Embryonic facial prominence (tissue), 1 donor: ENCODE measurements around the gene RAMP3.
"Not testable (repeated sequence)": the region's sequence is repeated elsewhere in the genome, so short reads cannot be mapped to it uniquely, and the experiment has no call there.

Experiments used
- DNase-seq: peaks from one replicate; pipeline ENCODE4 v3.0.0-alpha.2; 2016; ENCODE audit errors: extremely low spot score

RAMP3 gene

GRCh38 chr7:45157653-45158401, at the start of gene RAMP3:
RAMP3 (plus strand) TSS chr7:45157791; CDS start chr7:45157829, 38 bp downstream.
- DNase-seq: no peak

DNA sequence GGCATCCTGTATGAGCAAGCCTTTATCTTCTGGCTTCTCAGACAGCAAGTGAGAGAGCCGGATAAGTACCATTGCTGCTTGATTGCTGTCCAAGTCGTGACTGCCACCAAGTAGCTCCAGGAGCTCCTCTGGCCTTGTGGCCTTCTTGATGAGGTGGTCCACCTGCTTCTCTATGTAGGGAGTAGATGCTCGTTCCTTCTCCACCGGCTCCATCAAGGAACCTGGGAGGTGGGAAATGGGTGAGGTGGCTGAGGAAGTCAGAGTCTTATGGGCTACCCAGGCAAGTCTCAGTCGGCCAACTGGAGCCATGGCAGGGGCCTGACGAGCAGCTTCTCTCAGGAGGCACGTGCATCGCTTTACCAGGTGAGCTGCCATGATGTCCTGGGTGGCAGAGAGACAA, 48.7 kb upstream of the RAMP3 start:
- DNase-seq: no peak

- DNase-seq: peak; percentile 90
These were observed 46.0 kb upstream of the RAMP3 start, which contains the start of gene TBRG4 for GRCh38 chr7:45111298-45112223. TBRG4 (minus strand) TSS chr7:45111697; CDS start chr7:45109237, 2,460 bp downstream.

DNA sequence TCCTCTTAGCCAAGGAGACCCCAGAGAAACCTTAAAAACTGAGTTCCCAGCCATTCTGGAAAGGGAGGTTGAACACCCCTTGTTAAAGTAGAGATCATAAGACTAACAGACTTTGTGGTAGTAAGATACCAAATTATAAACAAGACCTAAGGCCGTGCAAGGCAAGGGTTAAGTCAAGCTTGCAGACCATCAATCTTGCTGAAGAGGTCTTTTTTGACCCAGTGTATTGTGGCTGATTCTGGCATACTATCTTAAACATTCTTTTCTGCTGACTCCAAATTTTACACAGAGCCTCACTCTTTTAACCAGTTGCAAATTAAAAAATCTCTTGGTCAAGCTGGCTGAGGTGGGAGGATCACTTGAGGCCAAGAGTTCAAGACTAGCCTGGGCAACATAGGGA, 44.9 kb upstream of the RAMP3 start:
- no peak for DNase-seq

GRCh38 chr7:45114257-45114656, 43.3 kb upstream of the RAMP3 start:
- not testable (repeated sequence) for DNase-seq

DNA sequence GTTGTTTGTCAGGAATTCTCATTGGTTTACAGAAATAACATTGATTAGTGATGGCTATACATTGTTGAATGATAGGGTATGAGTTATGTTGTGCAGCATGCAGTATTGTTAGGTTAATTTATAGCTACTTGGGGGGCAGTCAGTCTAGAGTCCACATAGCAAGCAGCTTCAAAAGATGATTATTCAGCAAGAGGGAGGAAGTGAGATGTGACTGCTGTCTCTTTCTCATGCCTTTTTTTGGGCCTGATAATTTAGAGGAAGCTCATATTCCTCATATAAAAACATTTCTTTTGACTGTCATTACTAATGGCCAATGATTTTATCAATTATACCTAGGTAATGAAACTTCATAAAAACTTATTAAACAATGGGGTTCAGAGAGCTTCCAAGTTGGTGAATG, 42.7 kb upstream of the RAMP3 start:
- no peak for DNase-seq

DNA sequence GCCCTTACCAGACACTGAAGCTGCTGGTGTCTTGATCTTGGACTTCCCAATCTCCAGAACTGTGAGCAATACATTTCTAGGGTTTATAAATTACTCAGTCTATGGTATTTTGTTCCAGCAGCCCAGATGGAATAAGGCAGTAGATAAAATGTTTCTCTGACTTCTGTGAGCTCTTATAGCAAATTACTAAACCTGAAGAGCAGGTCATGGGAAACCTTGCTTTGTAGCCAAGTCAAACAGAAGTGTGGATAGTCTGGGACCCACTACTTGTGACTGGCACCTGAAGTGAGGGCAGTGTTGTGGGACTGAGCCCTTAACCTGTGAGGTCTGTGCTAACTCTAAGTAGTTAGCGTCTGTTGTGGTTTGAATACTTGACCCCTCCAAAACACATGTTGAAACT, 41.5 kb upstream of the RAMP3 start:
- no peak for DNase-seq

DNA sequence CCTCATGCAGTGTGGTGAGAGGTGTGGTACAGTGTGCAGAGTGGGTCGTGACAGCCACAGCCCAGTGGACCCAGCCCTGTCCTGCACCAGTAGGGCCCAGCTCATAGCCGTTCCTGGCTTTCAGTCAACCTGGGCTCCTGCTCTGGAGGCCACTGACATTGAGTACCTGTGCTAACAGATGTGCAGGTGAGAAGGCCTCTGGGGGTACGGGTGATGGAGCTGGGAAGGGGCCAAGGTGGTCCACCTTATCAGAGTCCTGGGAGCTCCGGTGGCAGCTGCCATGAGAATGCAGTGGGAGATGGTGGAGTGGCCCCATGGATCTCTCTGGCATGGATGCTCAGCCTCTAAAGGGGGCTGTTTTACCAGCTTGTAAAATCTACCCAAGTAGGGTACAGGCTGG, 40.0 kb upstream of the RAMP3 start:
- DNase-seq: no peak

DNA sequence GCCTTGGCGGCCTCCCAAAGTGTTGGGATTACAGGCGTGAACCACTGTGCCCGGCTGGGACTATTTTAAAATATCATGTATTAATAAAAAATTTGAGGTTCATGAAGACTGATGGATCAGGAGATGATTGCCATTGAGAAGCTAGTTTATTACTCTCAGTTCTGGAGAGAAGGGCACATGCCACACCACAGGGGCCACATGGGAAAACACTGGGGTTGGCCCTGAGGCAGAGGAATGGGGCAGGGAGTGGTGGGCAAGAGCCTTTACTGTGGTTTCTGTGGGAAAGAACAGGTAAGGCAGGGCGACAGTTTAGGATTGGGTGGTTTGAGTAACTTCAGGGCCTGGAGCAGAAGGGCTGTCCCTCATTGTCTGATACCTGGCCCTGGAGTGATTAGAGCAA, 39.3 kb upstream of the RAMP3 start:
- DNase-seq: no peak

DNA sequence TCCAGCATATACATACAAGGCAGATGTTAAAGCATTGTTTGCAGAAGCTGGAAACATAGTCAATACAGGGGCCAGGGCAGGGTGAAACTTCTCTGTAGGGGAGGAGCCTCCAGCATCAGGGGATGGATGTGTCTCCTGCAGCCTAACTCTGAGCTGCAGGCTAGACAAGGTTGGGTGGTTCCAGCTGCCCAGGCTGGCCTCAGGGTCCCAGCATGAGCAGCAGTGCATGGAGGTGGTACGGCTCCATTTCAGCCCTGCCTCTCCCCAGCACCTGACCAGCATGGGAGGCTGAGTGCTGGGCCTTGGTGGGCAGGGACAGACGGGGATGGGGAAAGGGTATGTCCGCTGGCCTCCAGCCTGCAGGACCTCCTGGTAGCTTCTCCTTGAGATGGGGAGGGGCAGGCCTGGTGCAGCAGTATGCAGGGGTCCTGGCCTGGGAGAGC, 38.7 kb upstream of the RAMP3 start:
- no peak for DNase-seq

DNA sequence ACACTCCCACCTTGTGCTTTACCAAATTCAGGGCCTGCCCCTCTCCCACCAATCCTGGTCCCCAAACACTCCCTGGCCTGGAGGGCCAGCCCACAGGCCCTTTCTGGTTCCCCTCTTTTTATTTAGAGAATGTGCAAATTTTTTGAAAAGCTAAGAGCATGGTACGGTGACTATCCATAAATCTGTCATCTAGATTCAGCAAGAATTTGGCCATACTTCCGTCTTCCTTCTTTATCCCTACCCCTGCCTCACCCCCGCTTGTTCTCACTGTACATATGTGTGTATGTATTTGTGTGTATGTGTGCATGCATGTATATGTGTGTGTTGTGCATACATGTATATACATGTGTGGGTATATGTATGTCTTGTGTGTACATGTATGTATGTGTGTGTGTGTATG, 38.0 kb upstream of the RAMP3 start:
- DNase-seq: no peak

GRCh38 chr7:45122975-45123860, 34.4 kb upstream of the RAMP3 start:
- DNase-seq: no peak

DNA sequence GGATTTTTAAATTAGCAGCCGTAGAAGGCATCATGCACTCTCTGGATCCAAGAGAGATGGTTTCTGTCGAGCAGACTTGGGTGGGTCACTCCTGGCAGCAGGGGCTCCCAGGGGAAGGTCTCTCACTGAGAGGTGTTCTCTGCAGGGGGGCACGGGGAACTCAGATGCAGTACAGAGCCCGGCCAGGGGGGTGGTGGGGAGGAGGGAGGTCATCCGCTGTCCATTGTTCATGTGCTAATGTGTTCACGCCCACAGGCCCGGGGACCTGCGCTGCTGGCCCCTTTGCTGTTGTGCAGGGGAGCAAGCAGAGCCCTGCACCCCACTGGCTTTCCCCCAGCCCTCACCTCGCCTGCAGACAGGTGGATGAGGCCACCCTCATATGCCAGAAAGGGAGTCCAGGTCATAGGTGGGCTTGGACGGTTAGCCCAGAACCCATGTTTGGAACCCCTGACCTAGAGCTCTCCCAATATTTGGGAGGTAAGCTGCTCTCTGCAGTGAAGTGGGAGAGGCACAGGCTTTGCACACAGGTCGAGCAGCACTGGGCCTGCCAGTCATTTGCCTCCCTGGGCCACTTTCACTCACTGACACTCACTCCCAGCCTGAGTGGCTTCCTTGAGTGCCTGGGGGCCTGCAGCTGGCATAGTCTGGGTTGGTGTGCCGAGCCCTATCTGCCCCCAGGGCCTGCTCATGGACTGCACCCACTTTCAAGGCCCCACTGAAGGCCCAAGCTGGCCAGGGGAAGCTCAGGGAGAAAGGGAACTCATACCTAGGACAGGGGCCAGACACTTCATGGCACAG, 33.5 kb upstream of the RAMP3 start:
- no peak for DNase-seq

DNA sequence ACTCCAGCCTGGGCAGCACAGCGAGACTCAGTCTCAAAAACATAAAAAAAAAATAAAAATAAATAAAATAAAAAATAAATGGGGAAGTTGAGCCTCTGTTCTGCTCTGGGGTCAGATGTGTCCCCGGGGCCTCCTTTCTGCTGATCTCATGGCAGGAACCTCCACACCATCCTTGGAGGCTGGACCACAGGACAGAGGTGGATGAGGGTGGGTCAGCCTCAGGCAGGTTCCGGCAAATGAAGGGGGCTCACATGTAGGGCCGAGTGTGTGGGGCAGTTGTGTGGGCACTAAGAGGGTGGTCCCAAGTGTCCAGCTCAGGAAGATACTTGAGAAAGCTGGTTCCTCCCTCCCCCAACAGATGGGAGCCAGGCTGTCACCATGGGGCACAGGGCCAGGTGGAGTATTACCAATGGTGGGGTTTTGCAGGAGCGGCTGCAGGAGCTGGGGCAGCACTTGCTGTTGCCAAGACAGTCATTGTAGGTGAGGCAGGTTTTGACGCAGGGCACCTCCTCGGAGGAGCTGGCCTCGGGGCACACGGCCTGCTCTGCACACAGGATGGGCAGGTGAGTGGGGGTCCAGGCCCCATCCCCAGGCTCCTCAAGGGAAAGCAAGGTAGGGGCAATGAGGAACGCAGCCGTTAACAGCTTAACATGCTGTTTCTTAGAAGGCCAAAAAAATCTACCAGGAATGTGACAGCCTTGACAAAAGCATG, 32.2 kb upstream of the RAMP3 start:
- no peak for DNase-seq

GRCh38 chr7:45126201-45126600, 31.4 kb upstream of the RAMP3 start:
- no peak for DNase-seq

DNA sequence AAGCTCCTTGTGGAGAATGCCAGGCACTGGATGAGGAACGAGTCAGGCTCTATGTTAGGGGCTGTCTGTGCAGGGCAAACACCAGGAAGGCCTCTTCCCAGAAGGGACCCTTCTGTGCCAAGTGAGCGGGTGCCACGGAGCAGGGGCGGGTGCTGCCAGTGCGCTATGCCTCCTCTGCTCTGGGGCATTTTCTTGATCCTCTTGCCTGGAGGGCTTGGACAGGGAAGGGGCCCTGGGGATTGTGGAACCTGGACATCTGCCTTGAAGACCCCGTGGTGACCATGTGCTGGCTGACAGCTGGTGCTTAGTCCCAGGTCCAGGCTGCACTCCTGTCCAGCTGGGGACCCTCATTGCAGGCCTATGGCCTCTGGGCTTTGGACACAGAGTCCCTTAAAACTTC, 30.7 kb upstream of the RAMP3 start:
- no peak for DNase-seq

DNA sequence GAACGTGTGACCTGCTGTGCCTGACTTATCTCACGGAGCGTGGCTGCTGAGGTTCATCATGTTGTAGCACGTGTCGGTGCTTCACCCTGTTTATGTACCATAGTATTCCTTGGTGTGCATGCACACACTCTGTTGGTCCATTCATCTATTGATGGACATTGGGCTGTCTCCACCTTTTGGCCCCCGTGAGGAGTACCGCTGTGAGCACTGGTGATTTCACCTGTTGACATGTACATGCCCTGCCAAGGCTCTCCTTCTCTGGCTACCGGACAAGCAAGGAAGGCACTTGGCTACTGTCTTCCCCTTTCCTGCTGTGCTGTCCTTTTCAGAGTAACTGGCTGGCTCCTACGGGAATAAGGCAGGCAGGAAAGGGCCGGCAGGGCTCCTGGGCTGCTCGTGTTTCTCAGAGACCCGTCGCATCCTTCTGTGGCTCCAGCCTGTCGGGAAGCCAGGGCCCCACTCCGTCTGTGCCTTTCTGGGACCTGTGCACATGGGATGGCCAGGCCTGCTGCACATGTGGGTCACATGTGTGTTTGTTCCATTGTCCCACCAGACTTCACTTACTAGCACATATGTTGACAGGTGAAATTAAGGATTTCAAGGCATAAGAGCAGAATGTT, 28.3 kb upstream of the RAMP3 start:
- no peak for DNase-seq

DNA sequence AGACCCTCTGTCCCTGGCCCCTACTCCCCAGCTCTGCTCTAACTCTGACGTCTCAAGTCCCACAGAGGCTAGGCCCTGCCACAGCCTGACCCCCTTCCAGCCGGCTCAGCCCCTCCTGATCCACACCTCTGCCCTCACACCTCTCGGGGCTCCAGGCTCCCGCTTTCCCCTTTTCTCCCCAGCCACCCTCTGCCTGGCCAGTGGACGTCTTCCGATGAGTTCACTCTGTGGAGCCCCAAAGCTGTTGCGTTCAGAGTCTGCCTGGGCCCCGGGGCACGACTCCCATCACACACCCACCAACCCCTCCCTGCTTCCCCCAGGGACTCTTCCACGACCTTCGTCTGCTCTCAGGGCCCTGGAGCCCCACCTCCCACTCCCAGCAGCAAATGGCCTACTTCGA, 27.7 kb upstream of the RAMP3 start:
- DNase-seq: no peak

DNA sequence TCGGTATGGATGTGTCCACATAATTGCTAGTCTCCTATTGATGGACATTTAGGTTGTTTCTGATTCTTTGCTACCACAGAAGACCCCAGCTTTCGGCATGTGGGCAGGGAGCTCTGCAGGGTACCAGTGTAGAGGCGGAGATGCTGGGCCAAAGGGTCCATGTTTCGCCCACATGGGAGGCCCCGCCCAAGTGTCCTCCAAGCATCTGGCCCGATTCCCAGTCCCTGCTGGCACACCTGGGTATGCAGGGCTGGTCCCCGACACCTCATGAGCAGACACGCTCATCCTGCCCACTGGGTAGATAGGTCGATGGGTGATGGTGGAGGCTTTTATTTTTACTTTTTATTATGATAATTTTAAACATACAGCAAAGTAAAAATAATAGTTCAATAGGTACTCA, 26.7 kb upstream of the RAMP3 start:
- DNase-seq: no peak

DNA sequence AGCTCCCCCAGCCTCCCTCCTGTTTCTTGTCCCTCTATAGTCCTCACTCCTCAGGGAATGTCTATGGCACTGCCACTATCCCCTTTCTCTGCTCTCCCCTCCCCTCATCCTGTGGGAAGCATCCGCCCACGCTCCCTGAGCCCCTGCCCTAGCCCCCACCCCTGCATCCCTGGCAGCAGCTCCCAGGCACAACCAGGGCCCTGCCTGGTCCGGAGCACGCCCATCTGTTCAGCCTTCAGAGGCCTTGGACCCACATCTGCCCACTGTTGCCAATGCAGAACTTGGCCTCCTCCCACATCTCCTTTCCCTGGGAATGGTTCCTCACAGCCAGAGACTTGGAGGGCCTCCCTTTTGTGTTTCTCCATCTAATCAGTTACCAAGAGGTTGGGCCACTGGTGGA, 25.7 kb upstream of the RAMP3 start:
- DNase-seq: no peak
